Measurements from ENCODE around the gene ZNF839.
"Not testable (repeated sequence)": the region's sequence is repeated elsewhere in the genome, so short reads cannot be mapped to it uniquely, and the experiment has no call there.

ZNF839 gene

GRCh38 chr14:102282751-102283465, 36.6 kb upstream of the ZNF839 start:
- Histone ChIP-seq H3K9ac (no peak overlapping the region), H3K4me2 (no peak overlapping the region), H4K20me1 (no peaks in the 10 kb centered on the region), H3K36me3 (no peaks in the 10 kb centered on the region), H3K4me3 (no peak overlapping the region), H3K27me3 (no peaks in the 10 kb centered on the region), H3K9me3 (replicated peaks in 1 of 11) (0 out of 22 replicates have a peak, but pooled peaks cover 0 to under 1% (median 0%) of the 10 kb centered on the region in 11 experiments), H3K4me1 (no peaks in the 10 kb centered on the region; a peak in 1 of 20 replicates), H3K27ac (no peak overlapping the region)
- TF ChIP-seq Cebpa-rat (IDR thresholded peaks at IDR 0.05), result no peak

DNA sequence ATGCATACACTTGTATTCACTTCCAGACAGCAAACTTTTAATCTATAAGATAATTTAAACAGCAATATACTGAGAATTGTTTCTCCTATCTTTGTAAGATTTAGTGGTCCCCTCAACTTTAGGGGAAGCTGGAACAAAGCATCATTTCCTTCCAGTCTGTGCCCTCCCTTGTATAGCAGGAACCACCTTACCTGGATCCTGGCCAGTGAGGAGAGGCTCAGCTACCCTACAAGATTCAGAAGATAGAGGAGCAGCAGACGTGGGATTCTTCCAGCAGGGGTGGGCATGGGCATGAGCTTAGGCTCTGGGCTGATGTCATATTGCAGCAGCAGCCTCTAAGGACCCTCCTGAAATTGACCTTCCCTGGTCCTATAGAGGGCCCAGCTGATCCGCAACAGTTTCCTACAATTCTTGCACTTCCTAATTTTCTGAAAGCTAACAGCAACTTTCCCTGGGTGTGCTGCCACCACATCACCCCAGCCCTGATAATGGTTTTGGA, 35.9 kb upstream of the ZNF839 start:
- Histone ChIP-seq H3K9ac (no peak overlapping the region), H3K9me3 (replicated peaks in 1 of 11) (peaks cover 0 to 5% (median 0%) of the 10 kb centered on the region in 11 experiments; a peak in 2 of 22 replicates), H3K27ac (no peak overlapping the region), H4K20me1 (no peaks in the 10 kb centered on the region), H3K4me3 (no peak overlapping the region), H3K4me1 (no peaks in the 10 kb centered on the region; a peak in 1 of 20 replicates), H3K4me2 (no peak overlapping the region), H3K27me3 (no peaks in the 10 kb centered on the region), H3K36me3 (no peaks in the 10 kb centered on the region)
- no peak for TF ChIP-seq Cebpa-rat (IDR thresholded peaks at IDR 0.05)

GRCh38 chr14:102285106-102285505, 34.4 kb upstream of the ZNF839 start:
- Histone ChIP-seq H3K9me3 (replicated peaks in 1 of 11) (peaks cover 0 to 5% (median 0%) of the 10 kb centered on the region in 11 experiments; a peak in 2 of 22 replicates), H3K9ac (no peak overlapping the region), H3K4me1 (no peaks in the 10 kb centered on the region; a peak in 1 of 20 replicates), H3K27ac (no peak overlapping the region), H3K4me2 (no peak overlapping the region), H3K27me3 (no peaks in the 10 kb centered on the region), H4K20me1 (no peaks in the 10 kb centered on the region), H3K36me3 (no peaks in the 10 kb centered on the region), H3K4me3 (no peak overlapping the region)
- TF ChIP-seq Cebpa-rat (IDR thresholded peaks at IDR 0.05), result no peak

DNA sequence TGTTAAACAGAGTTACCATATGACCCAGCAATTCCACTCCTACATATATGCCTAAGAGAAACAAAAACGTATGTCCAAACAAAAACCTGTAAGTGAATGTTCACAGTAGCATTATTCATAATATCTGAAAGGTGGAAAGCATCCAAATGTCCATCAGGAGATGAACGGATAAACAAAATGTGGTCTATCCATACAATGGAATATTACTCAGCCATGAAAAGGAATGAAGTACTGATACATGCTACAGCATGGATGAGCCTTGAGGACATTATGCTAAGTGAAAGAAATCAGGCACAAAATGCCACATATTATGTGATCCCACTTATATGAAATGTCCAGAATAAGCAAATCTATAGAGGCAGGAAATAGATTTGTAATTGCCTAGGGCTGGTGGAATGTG, 31.4 kb upstream of the ZNF839 start:
- TF ChIP-seq Cebpa-rat (IDR thresholded peaks at IDR 0.05), result no peak
- Histone ChIP-seq H4K20me1 (no peaks in the 10 kb centered on the region), H3K27ac (no peak overlapping the region), H3K4me2 (no peak overlapping the region), H3K4me1 (no peaks in the 10 kb centered on the region), H3K9ac (no peak overlapping the region), H3K36me3 (no peaks in the 10 kb centered on the region), H3K4me3 (no peak overlapping the region), H3K9me3 (replicated peaks in 1 of 11) (peaks cover 0 to 5% (median 0%) of the 10 kb centered on the region in 11 experiments; a peak in 2 of 22 replicates), H3K27me3 (no peaks in the 10 kb centered on the region)

- no peak overlapping the region for H3K27ac ChIP-seq
Measured at GRCh38 chr14:102292441-102292840, 27.1 kb upstream of the ZNF839 start.

GRCh38 chr14:102293781-102294180, 25.8 kb upstream of the ZNF839 start:
- Histone ChIP-seq H3K9me3 (replicated peaks in 1 of 11) (peaks cover 8 to 18% (median 14%) of the 10 kb centered on the region in 11 experiments; a peak in 20 of 22 replicates), H3K27ac (no peak overlapping the region), H3K4me3 (no peak overlapping the region), H3K9ac (no peak overlapping the region), H4K20me1 (no peaks in the 10 kb centered on the region), H3K27me3 (no peaks in the 10 kb centered on the region), H3K4me1 (no peaks in the 10 kb centered on the region), H3K36me3 (no peaks in the 10 kb centered on the region), H3K4me2 (no peak overlapping the region)
- TF ChIP-seq Cebpa-rat (IDR thresholded peaks at IDR 0.05), result no peak

More at GRCh38 chr14:102292441-102292840, 27.1 kb upstream of the ZNF839 start:
- TF ChIP-seq Cebpa-rat (IDR thresholded peaks at IDR 0.05), result no peak
- H3K9ac ChIP-seq, result no peak overlapping the region
- H3K4me3 ChIP-seq, result no peak overlapping the region
- H3K4me1 ChIP-seq, result no peaks in the 10 kb centered on the region
- H4K20me1 ChIP-seq, result no peaks in the 10 kb centered on the region
- peaks cover 2 to 6% (median 3%) of the 10 kb centered on the region in 11 experiments; a peak in 19 of 22 replicates for H3K9me3 ChIP-seq (replicated peaks in 1 of 11)
- H3K4me2 ChIP-seq, result no peak overlapping the region
- H3K27me3 ChIP-seq, result no peaks in the 10 kb centered on the region
- H3K36me3 ChIP-seq, result no peaks in the 10 kb centered on the region

DNA sequence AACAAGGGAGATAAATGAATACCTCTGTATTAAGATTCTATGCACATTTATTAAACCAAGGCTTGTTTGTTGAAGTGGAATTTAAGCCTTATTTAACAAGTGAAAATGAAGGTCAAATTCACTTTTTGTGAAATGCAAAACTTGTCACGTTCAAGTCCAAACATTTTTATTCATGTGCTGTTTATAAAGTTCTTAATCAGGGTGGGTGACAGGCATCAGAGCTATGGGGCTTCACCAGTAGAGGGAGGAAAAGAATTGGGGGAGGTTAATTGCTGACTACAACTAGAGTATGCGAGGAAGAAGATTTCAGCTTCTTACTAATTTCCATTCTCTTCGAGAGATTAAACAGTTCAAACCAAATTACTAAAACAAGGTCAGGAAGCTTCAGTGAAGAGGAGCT, 24.3 kb upstream of the ZNF839 start:
- Histone ChIP-seq H3K27me3 (no peaks in the 10 kb centered on the region), H3K27ac (no peak overlapping the region), H3K9ac (no peak overlapping the region), H3K36me3 (no peaks in the 10 kb centered on the region), H4K20me1 (no peaks in the 10 kb centered on the region), H3K9me3 (replicated peaks in 1 of 11) (peaks cover 8 to 18% (median 14%) of the 10 kb centered on the region in 11 experiments; a peak in 20 of 22 replicates), H3K4me3 (no peak overlapping the region), H3K4me1 (no peaks in the 10 kb centered on the region), H3K4me2 (no peak overlapping the region)
- no peak for TF ChIP-seq Cebpa-rat (IDR thresholded peaks at IDR 0.05)

GRCh38 chr14:102297436-102298170, 21.9 kb upstream of the ZNF839 start:
- no peaks in the 10 kb centered on the region for H3K27me3 ChIP-seq
- peaks cover 8 to 18% (median 14%) of the 10 kb centered on the region in 11 experiments; a peak in 20 of 22 replicates for H3K9me3 ChIP-seq (replicated peaks in 1 of 11)
- TF ChIP-seq Cebpa-rat (IDR thresholded peaks at IDR 0.05), result no peak
- no peak overlapping the region for H3K9ac ChIP-seq
- no peak overlapping the region for H3K4me3 ChIP-seq
- H4K20me1 ChIP-seq, result no peaks in the 10 kb centered on the region
- H3K27ac ChIP-seq, result no peak overlapping the region
- H3K4me2 ChIP-seq, result no peak overlapping the region
- no peaks in the 10 kb centered on the region for H3K4me1 ChIP-seq
- no peaks in the 10 kb centered on the region for H3K36me3 ChIP-seq

GRCh38 chr14:102298303-102299070, 21.1 kb upstream of the ZNF839 start:
- H4K20me1 ChIP-seq, H3K27me3 ChIP-seq, H3K4me2 ChIP-seq, H3K4me3 ChIP-seq, H3K9ac ChIP-seq, H3K36me3 ChIP-seq, H3K4me1 ChIP-seq, H3K27ac ChIP-seq: not testable (repeated sequence)
- peaks cover 8 to 18% (median 14%) of the 10 kb centered on the region in 11 experiments; a peak in 20 of 22 replicates for H3K9me3 ChIP-seq (replicated peaks in 1 of 11)

Data from BLaER1 treated with 17β-estradiol and CSF1 and Interleukin-3, amounts not matched to agents 10 nM and 100 nM (cell line).